Choroid plexus epithelial cell (primary cell): ENCODE measurements around the gene IKBKE.

Experiments used
- DNase-seq: peaks from one replicate; pipeline ENCODE4 v3.0.0-alpha.2; 2010; ENCODE audit warnings: low read depth
- H3K4me3 ChIP-seq: 2 replicates; pipeline ENCODE4 v1.5.1; 2011; ENCODE audit warnings: low read depth, mild to moderate bottlenecking, control low read depth, low read length, moderate library complexity
- CTCF ChIP-seq: conservative IDR thresholded peaks from 2 replicates; pipeline ENCODE4 v1.5.1; 2011; ENCODE audit warnings: low read depth, mild to moderate bottlenecking, control low read depth, inconsistent platforms, low read length, moderate library complexity

IKBKE gene

GRCh38 chr1:206446688-206447421, 23.4 kb upstream of the IKBKE start:
- no peak overlapping the region for H3K4me3 ChIP-seq
- TF ChIP-seq CTCF, result no peak
- no peak for DNase-seq

GRCh38 chr1:206447422-206447765, 22.9 kb upstream of the IKBKE start:
- no peak overlapping the region for H3K4me3 ChIP-seq
- TF ChIP-seq CTCF, result no peak
- DNase-seq, result no peak

GRCh38 chr1:206447792-206448191, 22.5 kb upstream of the IKBKE start:
- DNase-seq, result no peak
- no peak overlapping the region for H3K4me3 ChIP-seq
- no peak for TF ChIP-seq CTCF

- DNase-seq, result no peak
- H3K4me3 ChIP-seq, result no peak overlapping the region
- TF ChIP-seq CTCF, result no peak
Measured at GRCh38 chr1:206448471-206448870, 21.8 kb upstream of the IKBKE start.

- DNase-seq, result peak; percentile 52
- no peak overlapping the region for H3K4me3 ChIP-seq
- no peak for TF ChIP-seq CTCF
Measured at GRCh38 chr1:206449565-206449964, 20.7 kb upstream of the IKBKE start.

- no peak for DNase-seq
- H3K4me3 ChIP-seq, result no peak overlapping the region
- TF ChIP-seq CTCF, result no peak
Measured at GRCh38 chr1:206450281-206450680, 20.0 kb upstream of the IKBKE start.

- no peak overlapping the region for H3K4me3 ChIP-seq
- no peak for TF ChIP-seq CTCF
- no peak for DNase-seq
Measured at GRCh38 chr1:206451134-206451686, 19.1 kb upstream of the IKBKE start.
